HG03469 (cell line): ENCODE measurements around the gene NFATC1.

Experiments used
- ATAC-seq: cut with Tn5 transposase; IDR thresholded peaks from one replicate; pipeline ENCODE4 v1.9.1; 2021; ENCODE audit warnings: mild to moderate bottlenecking, moderate library complexity, moderate number of reproducible peaks; ENCODE audit not compliant: unreplicated experiment

The NFATC1 gene

GRCh38 chr18:79547413-79548076, 151.8 kb downstream of the NFATC1 start:
- no peak for ATAC-seq

- no peak for ATAC-seq
These were observed 152.3 kb downstream of the NFATC1 start for GRCh38 chr18:79548077-79548450.

GRCh38 chr18:79548621-79548985, 152.9 kb downstream of the NFATC1 start:
- ATAC-seq = no peak

- ATAC-seq = no peak
These were observed 153.4 kb downstream of the NFATC1 start for GRCh38 chr18:79548986-79549637.

- ATAC-seq = no peak
These were observed 153.9 kb downstream of the NFATC1 start for GRCh38 chr18:79549638-79550000.

- ATAC-seq = no peak
These were observed 156.5 kb downstream of the NFATC1 start for GRCh38 chr18:79552140-79552631.

- no peak for ATAC-seq
These were observed 157.0 kb downstream of the NFATC1 start for GRCh38 chr18:79552696-79553095.

GRCh38 chr18:79553154-79553553, 157.4 kb downstream of the NFATC1 start:
- no peak for ATAC-seq

GRCh38 chr18:79553696-79554095, 158.0 kb downstream of the NFATC1 start:
- no peak for ATAC-seq

GRCh38 chr18:79554321-79554720, 158.6 kb downstream of the NFATC1 start:
- ATAC-seq = no peak

GRCh38 chr18:79554945-79555645, 159.4 kb downstream of the NFATC1 start:
- ATAC-seq = no peak

- no peak for ATAC-seq
These were observed 160.2 kb downstream of the NFATC1 start for GRCh38 chr18:79555885-79556284.

GRCh38 chr18:79556829-79557585, 161.3 kb downstream of the NFATC1 start:
- no peak for ATAC-seq

- ATAC-seq = no peak
These were observed 162.6 kb downstream of the NFATC1 start for GRCh38 chr18:79558196-79558932.

- ATAC-seq = no peak
These were observed 163.2 kb downstream of the NFATC1 start for GRCh38 chr18:79558933-79559416.

GRCh38 chr18:79559436-79559835, 163.7 kb downstream of the NFATC1 start:
- no peak for ATAC-seq

GRCh38 chr18:79560042-79560860, 164.5 kb downstream of the NFATC1 start:
- ATAC-seq = no peak

- no peak for ATAC-seq
These were observed 165.1 kb downstream of the NFATC1 start for GRCh38 chr18:79560861-79561210.

GRCh38 chr18:79563949-79564348, 168.2 kb downstream of the NFATC1 start:
- no peak for ATAC-seq

GRCh38 chr18:79564441-79564840, 168.7 kb downstream of the NFATC1 start:
- no peak for ATAC-seq
